Measurements from ENCODE around the gene ST6GAL1.

Gene ST6GAL1

DNA sequence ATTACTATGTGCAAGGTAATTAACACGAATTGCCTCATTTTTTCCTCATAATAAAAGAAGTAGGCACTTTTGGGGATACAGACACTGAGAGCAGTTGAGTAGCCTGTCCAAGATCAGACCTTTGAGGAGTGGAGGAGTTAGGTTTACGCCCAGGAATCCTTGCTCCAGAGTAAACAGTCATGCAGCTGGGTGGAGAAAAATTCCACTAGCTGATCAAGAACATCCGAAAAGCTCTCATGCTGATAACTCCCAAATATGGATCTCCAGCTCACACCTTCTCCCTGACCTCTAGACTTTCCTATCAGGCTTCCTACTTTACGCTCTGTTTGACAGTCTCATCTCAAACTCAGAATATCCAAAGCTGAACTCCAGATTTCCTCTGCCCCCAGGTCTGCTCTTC lies 53.3 kb downstream of the ST6GAL1 start:
- DNase-seq (ENCODE audit: low read depth), result peak; percentile 24
- H3K4me3 ChIP-seq (ENCODE audit: low read depth, low read length), result no peak overlapping the region
- TF ChIP-seq, protein P1, sequence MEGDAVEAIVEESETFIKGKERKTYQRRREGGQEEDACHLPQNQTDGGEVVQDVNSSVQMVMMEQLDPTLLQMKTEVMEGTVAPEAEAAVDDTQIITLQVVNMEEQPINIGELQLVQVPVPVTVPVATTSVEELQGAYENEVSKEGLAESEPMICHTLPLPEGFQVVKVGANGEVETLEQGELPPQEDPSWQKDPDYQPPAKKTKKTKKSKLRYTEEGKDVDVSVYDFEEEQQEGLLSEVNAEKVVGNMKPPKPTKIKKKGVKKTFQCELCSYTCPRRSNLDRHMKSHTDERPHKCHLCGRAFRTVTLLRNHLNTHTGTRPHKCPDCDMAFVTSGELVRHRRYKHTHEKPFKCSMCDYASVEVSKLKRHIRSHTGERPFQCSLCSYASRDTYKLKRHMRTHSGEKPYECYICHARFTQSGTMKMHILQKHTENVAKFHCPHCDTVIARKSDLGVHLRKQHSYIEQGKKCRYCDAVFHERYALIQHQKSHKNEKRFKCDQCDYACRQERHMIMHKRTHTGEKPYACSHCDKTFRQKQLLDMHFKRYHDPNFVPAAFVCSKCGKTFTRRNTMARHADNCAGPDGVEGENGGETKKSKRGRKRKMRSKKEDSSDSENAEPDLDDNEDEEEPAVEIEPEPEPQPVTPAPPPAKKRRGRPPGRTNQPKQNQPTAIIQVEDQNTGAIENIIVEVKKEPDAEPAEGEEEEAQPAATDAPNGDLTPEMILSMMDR (conservative IDR thresholded peaks at IDR 0.05; ENCODE audit: low read depth, low read length), result no peak

DNA sequence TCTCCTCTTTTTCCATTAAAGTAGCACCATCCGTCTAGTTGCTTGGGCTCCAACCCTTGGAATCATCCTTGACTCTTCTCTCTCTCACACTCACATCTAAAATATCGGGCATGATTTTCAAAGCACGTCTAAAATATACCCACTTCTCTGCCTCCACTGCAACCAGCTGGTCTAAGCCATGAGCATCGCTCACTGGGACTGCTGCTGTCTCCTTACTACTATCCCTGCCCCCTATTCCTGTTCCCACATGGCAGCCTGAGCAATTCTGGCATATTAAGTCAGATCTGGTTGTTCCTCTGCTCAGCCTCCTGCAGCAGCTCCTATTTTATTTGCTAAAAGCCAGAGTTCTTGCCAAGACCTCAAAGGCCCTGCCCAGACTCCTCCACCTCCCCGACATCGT lies 53.7 kb downstream of the ST6GAL1 start:
- TF ChIP-seq, protein P1 (conservative IDR thresholded peaks at IDR 0.05; ENCODE audit: low read depth, low read length), result no peak
- no peak overlapping the region for H3K4me3 ChIP-seq (ENCODE audit: low read depth, low read length)
- DNase-seq (ENCODE audit: low read depth), result no peak

DNA sequence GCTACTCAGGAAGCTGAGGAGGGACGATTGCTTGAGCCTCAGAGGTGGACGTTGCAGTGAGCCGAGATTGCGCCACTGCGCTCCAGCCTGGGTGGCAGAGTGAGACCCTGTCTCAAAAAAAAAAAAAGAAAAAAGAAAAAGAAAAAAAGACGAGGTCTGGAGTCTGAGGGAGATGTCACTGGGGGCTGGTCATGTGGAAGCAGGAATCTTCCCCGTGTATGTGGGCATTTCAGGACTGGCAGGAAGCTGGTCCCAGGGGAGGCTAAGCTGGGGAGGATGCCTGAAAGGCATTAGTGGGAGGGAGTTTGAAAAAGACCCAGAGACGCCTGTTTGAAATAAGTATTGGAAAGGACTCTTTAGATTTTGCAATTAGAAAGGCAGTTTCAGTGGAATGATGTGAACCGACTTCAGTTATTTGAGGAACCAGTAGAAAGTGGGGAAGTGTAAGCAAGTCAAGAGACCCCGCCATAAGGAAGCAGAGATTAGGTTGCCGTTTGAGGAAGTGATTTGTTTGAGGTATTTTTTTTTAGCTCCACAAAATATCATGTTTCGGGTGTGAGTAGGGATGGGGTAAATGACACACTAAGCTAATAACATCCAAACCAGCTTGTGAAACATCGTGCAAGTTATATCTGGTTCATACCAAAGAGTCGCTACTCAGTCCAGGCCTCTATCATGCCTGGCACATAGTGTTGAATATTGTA lies 55.5 kb downstream of the ST6GAL1 start:
- DNase-seq (ENCODE audit: low read depth), result no peak

DNA sequence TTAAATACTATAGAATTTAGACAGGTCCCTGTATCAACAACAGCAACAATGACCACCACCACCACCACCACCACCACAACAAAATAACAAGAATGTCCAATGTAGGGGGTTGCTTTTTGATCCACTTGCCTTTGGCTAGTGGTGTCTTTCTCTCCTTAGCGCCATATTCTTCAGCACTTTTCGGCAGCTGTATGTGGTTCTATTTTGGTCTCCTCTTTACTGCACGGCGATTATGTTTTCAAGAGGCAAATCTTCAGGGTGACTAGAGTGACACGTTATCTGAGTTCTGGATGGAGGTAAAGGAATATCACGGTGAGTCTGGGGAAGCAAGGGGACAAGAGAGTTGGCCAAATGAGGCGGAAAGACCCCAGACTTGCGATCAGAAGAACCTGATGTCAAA lies 56.1 kb downstream of the ST6GAL1 start:
- no peak overlapping the region for H3K4me3 ChIP-seq (ENCODE audit: low read depth, low read length)
- TF ChIP-seq, protein P1 (conservative IDR thresholded peaks at IDR 0.05; ENCODE audit: low read depth, low read length), result no peak

More for the DNA sequence above, 55.5 kb downstream of the ST6GAL1 start:
- H3K4me3 ChIP-seq (ENCODE audit: low read depth, low read length), result no peak overlapping the region
- TF ChIP-seq, protein P1 (conservative IDR thresholded peaks at IDR 0.05; ENCODE audit: low read depth, low read length), result no peak

DNA sequence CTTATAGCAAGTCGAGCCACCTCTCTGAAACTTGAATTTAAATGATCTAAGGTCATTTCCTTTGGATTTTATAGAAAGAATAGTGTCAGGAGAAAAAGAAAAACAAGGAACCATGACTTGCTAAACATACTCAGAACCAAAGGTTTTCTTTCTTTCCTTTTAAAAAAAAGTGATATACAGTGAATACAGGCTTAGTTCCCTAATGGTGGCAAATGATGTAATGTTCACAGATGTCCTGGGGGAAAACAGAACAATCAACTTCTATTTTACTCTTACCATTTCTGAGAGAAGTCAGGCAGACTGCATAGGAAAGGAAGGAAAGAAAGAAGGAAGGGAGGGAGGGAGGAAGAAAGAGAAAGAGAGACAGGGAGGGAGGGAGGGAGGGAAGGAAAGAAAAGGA lies 56.5 kb downstream of the ST6GAL1 start:
- TF ChIP-seq, protein P1 (conservative IDR thresholded peaks at IDR 0.05; ENCODE audit: low read depth, low read length), result no peak

More for the DNA sequence above, 56.1 kb downstream of the ST6GAL1 start:
- no peak for DNase-seq (ENCODE audit: low read depth)

DNA sequence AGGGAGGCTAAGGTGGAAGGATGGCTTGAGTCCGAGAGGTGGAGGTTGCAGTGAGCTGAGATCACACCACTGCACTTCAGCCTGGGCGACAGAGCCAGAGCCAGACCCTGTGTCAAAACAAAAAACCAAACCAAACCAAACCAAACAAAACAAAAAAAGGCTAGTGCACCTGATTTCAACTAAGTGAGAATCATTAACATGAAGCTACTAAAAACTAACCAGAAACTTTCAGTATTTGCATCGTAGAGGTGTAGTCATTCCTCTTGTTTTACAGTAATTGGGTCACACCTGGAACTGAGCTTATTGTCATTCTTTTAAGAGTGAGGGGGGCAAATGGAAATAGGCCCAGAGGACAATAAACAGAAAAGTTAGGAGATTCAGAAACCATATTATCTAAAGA lies 58.5 kb downstream of the ST6GAL1 start:
- TF ChIP-seq, protein P1 (conservative IDR thresholded peaks at IDR 0.05; ENCODE audit: low read depth, low read length), result no peak

More for the DNA sequence above, 56.5 kb downstream of the ST6GAL1 start:
- no peak overlapping the region for H3K4me3 ChIP-seq (ENCODE audit: low read depth, low read length)
- DNase-seq (ENCODE audit: low read depth), result no peak

DNA sequence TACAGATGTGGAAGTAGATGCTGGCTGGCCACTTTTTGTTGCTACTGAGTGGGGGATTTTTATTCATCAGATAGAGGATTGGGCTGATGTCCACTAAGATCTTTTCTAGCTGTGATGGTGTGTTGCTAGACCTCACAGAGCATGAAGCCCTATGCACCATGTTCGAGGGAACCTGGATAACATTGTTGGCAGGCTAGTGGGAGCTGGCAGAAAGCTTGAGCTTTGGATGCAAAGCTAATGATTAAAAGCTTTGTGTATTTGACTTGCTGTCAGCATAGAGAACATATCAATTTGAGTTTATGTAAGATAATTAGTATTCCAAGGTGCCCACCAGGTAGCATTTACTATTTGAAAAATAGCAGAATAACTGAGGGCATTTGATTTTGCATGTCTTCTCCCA lies 59.1 kb downstream of the ST6GAL1 start:
- TF ChIP-seq, protein P1 (conservative IDR thresholded peaks at IDR 0.05; ENCODE audit: low read depth, low read length), result no peak
- H3K4me3 ChIP-seq (ENCODE audit: low read depth, low read length), result no peak overlapping the region
- DNase-seq (ENCODE audit: low read depth), result no peak

More for the DNA sequence above, 58.5 kb downstream of the ST6GAL1 start:
- DNase-seq (ENCODE audit: low read depth), result no peak
- no peak overlapping the region for H3K4me3 ChIP-seq (ENCODE audit: low read depth, low read length)

Data from choroid plexus epithelial cell (primary cell).